Ishikawa (cell line): ENCODE measurements around the gene SOD1.

Experiments used
- CREB1 ChIP-seq: IDR thresholded peaks from 2 replicates; pipeline ENCODE4 v1.6.1; 2012; ENCODE audit warnings: low read depth
- EP300 ChIP-seq: IDR thresholded peaks from 2 replicates; pipeline ENCODE4 v1.6.1; 2012; ENCODE audit warnings: borderline replicate concordance
- FOXM1 ChIP-seq: IDR thresholded peaks from 2 replicates; pipeline ENCODE4 v1.6.1; 2012; ENCODE audit warnings: low read depth, borderline replicate concordance
- NFIC ChIP-seq: IDR thresholded peaks from 2 replicates; pipeline ENCODE4 v1.6.1; 2012
- RAD21 ChIP-seq: IDR thresholded peaks from 2 replicates; pipeline ENCODE4 v1.6.1; 2012; ENCODE audit warnings: low read depth
- TAF1 ChIP-seq: IDR thresholded peaks from 2 replicates; pipeline ENCODE4 v1.6.1; 2012; ENCODE audit warnings: low read depth, mild to moderate bottlenecking
- YY1 ChIP-seq: IDR thresholded peaks from 2 replicates; pipeline ENCODE4 v1.6.1; 2012; ENCODE audit warnings: low read depth
- TF ChIP-seq, protein P1 (sequence below): IDR thresholded peaks from 2 replicates; pipeline ENCODE4 v1.6.1; 2012

DNA sequence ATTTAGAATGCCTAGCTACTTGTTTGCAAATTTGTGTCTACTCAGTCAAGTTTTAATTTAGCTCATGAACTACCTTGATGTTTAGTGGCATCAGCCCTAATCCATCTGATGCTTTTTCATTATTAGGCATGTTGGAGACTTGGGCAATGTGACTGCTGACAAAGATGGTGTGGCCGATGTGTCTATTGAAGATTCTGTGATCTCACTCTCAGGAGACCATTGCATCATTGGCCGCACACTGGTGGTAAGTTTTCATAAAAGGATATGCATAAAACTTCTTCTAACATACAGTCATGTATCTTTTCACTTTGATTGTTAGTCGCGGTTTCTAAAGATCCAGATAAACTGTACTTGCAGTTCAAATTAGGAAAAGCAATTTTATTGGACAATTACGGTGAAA lies 7.6 kb downstream of the SOD1 start:
- no peak for TF ChIP-seq EP300
- TF ChIP-seq CREB1: no peak
- no peak for TF ChIP-seq YY1
- TF ChIP-seq TAF1: no peak
- TF ChIP-seq RAD21: no peak
- TF ChIP-seq, protein P1, sequence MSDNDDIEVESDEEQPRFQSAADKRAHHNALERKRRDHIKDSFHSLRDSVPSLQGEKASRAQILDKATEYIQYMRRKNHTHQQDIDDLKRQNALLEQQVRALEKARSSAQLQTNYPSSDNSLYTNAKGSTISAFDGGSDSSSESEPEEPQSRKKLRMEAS: no peak
- TF ChIP-seq FOXM1: no peak
- no peak for TF ChIP-seq NFIC
